DOHH2 (cell line): Measurements from ENCODE around the gene TTC13.

ENCODE experiments used
- H3F3A ChIP-seq: fragments of 200-600 bp; sonication (generic), shearing (Covaris generic); 2 replicates; pipeline ENCODE4 v1.6.0; 2016; ENCODE audit warnings: antibody characterized with exemption, mild to moderate bottlenecking; ENCODE audit not compliant: control insufficient read depth, insufficient read depth
- H3K27ac ChIP-seq: fragments of 200-600 bp; sonication (generic); 2 replicates; pipeline ENCODE4 v1.5.1; 2014; ENCODE audit warnings: low read depth, mild to moderate bottlenecking, low read length, moderate library complexity
- H3K27me3 ChIP-seq: fragments of 200-600 bp; sonication (generic); 2 replicates; pipeline ENCODE4 v1.6.1; 2014; ENCODE audit warnings: mild to moderate bottlenecking, low read length, mixed read lengths; ENCODE audit not compliant: control insufficient read depth
- H3K36me3 ChIP-seq: fragments of 200-600 bp; sonication (generic); 2 replicates; pipeline ENCODE4 v1.6.1; 2014; ENCODE audit warnings: mild to moderate bottlenecking, low read length, moderate library complexity, mixed read lengths; ENCODE audit not compliant: control insufficient read depth
- H3K4me1 ChIP-seq: fragments of 200-600 bp; sonication (generic); 2 replicates; pipeline ENCODE4 v1.6.1; 2014; ENCODE audit warnings: mild to moderate bottlenecking, low read length, mixed read lengths; ENCODE audit not compliant: control insufficient read depth
- H3K4me2 ChIP-seq: fragments of 200-600 bp; sonication (generic); 2 replicates; pipeline ENCODE4 v1.6.0; 2014; ENCODE audit warnings: mild to moderate bottlenecking, low read length, moderate library complexity
- H3K4me3 ChIP-seq: fragments of 200-600 bp; sonication (generic); 2 replicates; pipeline ENCODE4 v1.5.1; 2014; ENCODE audit warnings: mild to moderate bottlenecking, low read length, mixed read lengths
- H3K79me2 ChIP-seq: fragments of 200-600 bp; sonication (generic); 2 replicates; pipeline ENCODE4 v1.6.1; 2014; ENCODE audit warnings: mild to moderate bottlenecking, low read length, mixed read lengths; ENCODE audit not compliant: control insufficient read depth
- H3K9me2 ChIP-seq: fragments of 200-600 bp; sonication (generic); replicated peaks from 2 replicates; pipeline ENCODE4 v1.6.1; 2014; ENCODE audit warnings: mild to moderate bottlenecking, low read length, mixed read lengths; ENCODE audit not compliant: control insufficient read depth
- H3K9me3 ChIP-seq: fragments of 200-600 bp; sonication (generic); 2 replicates; pipeline ENCODE4 v1.6.1; 2014; ENCODE audit warnings: antibody characterized with exemption, low read length, mixed read lengths; ENCODE audit not compliant: control insufficient read depth, insufficient read depth
- H4K20me1 ChIP-seq: fragments of 200-600 bp; sonication (generic); 2 replicates; pipeline ENCODE4 v1.6.0; 2014; ENCODE audit warnings: low read depth, mild to moderate bottlenecking, antibody characterized with exemption, low read length, moderate library complexity; ENCODE audit not compliant: control insufficient read depth, insufficient read depth
- EZH2phosphoT487 ChIP-seq: fragments of 200-600 bp; sonication (generic); IDR thresholded peaks from 2 replicates; pipeline ENCODE4 v1.6.1; 2017; ENCODE audit warnings: borderline replicate concordance, mild to moderate bottlenecking, antibody characterized with exemption, low read length, moderate library complexity, mixed read lengths
- TF ChIP-seq, protein P1 (sequence below): fragments of 200-600 bp; sonication (generic); IDR thresholded peaks from one replicate; pipeline ENCODE4 v1.5.1; 2014; ENCODE audit warnings: antibody characterized with exemption, mild to moderate bottlenecking, low read depth, low read length; ENCODE audit not compliant: poor library complexity, severe bottlenecking

The TTC13 gene

GRCh38 chr1:230857822-230858221 lies 120.8 kb downstream of the TTC13 start:
- Histone ChIP-seq H3K9me2 (no peaks in the 10 kb centered on the region), H4K20me1 (no peaks in the 10 kb centered on the region), H3K27ac (no peak overlapping the region), H3K27me3 (no peaks in the 10 kb centered on the region), H3F3A (no peaks in the 10 kb centered on the region), H3K36me3 (no peaks in the 10 kb centered on the region), H3K4me2 (no peak overlapping the region), H3K79me2 (no peaks in the 10 kb centered on the region), H3K4me3 (no peak overlapping the region), H3K9me3 (no peaks in the 10 kb centered on the region), H3K4me1 (no peaks in the 10 kb centered on the region; the same call in 1 of the 2 replicates)
- TF ChIP-seq, protein P1, sequence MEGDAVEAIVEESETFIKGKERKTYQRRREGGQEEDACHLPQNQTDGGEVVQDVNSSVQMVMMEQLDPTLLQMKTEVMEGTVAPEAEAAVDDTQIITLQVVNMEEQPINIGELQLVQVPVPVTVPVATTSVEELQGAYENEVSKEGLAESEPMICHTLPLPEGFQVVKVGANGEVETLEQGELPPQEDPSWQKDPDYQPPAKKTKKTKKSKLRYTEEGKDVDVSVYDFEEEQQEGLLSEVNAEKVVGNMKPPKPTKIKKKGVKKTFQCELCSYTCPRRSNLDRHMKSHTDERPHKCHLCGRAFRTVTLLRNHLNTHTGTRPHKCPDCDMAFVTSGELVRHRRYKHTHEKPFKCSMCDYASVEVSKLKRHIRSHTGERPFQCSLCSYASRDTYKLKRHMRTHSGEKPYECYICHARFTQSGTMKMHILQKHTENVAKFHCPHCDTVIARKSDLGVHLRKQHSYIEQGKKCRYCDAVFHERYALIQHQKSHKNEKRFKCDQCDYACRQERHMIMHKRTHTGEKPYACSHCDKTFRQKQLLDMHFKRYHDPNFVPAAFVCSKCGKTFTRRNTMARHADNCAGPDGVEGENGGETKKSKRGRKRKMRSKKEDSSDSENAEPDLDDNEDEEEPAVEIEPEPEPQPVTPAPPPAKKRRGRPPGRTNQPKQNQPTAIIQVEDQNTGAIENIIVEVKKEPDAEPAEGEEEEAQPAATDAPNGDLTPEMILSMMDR = no peak
- no peak for TF ChIP-seq EZH2phosphoT487

DNA sequence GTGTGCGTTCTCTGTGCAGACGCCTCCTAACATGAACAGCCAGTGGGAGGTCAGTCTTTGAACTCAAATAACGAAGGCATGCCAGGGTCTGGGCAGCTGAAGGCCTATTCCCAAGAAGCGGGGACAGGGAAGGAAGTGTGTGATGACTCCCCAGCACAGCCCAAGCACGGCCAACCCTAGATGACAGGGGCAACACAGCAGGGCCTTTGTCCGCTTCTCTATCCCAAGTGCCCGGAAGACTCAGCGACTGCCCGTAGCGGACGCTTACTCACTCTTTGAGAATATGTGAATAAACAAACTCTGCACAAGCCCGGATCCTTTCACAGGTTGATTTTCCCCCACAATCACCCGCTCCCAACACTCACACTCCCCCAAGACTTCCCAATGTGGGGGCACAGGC lies 121.6 kb downstream of the TTC13 start:
- Histone ChIP-seq H3F3A (no peaks in the 10 kb centered on the region), H3K9me3 (no peaks in the 10 kb centered on the region), H3K27ac (no peak overlapping the region), H4K20me1 (no peaks in the 10 kb centered on the region), H3K27me3 (no peaks in the 10 kb centered on the region), H3K4me1 (no peaks in the 10 kb centered on the region), H3K36me3 (no peaks in the 10 kb centered on the region), H3K4me3 (no peak overlapping the region), H3K79me2 (no peaks in the 10 kb centered on the region), H3K4me2 (no peak overlapping the region), H3K9me2 (no peaks in the 10 kb centered on the region)
- TF ChIP-seq EZH2phosphoT487 = no peak
- TF ChIP-seq, protein P1 = no peak
